ENCODE results near the gene MBNL3.
"Not testable (repeated sequence)": the region's sequence is repeated elsewhere in the genome, so short reads cannot be mapped to it uniquely, and the experiment has no call there.

The MBNL3 gene

GRCh38 chrX:132468454-132468853, 20.4 kb downstream of the MBNL3 start:
- Histone ChIP-seq H3K4me1 (ENCODE audit: insufficient read depth, low read length) (peaks cover 6% of the 10 kb centered on the region), H3K27me3 (ENCODE audit: insufficient read depth, low read length) (no peaks in the 10 kb centered on the region), H3K4me3 (ENCODE audit: low read length) (no peak overlapping the region), H3K36me3 (ENCODE audit: insufficient read depth, low read length) (no peaks in the 10 kb centered on the region), H3K9me3 (ENCODE audit: low read length) (no peaks in the 10 kb centered on the region), H2AFZ (ENCODE audit: low read depth, low read length) (no peak overlapping the region)

- H3K27me3 ChIP-seq (ENCODE audit: insufficient read depth, low read length), result no peaks in the 10 kb centered on the region
- H3K4me1 ChIP-seq (ENCODE audit: insufficient read depth, low read length), result peaks cover 6% of the 10 kb centered on the region
- H3K4me3 ChIP-seq (ENCODE audit: low read length), result no peak overlapping the region
- no peaks in the 10 kb centered on the region for H3K36me3 ChIP-seq (ENCODE audit: insufficient read depth, low read length)
- H2AFZ ChIP-seq (ENCODE audit: low read depth, low read length), result no peak overlapping the region
- H3K9me3 ChIP-seq (ENCODE audit: low read length), result no peaks in the 10 kb centered on the region
Observed at GRCh38 chrX:132467989-132468388, 20.8 kb downstream of the MBNL3 start.

GRCh38 chrX:132467026-132467425, 21.8 kb downstream of the MBNL3 start:
- Histone ChIP-seq H3K4me3 (ENCODE audit: low read length) (no peak overlapping the region), H3K9me3 (ENCODE audit: low read length) (no peaks in the 10 kb centered on the region), H3K27me3 (ENCODE audit: insufficient read depth, low read length) (no peaks in the 10 kb centered on the region), H2AFZ (ENCODE audit: low read depth, low read length) (no peak overlapping the region), H3K4me1 (ENCODE audit: insufficient read depth, low read length) (peaks cover under 1% of the 10 kb centered on the region), H3K36me3 (ENCODE audit: insufficient read depth, low read length) (no peaks in the 10 kb centered on the region)

- no peaks in the 10 kb centered on the region for H3K36me3 ChIP-seq (ENCODE audit: insufficient read depth, low read length)
- H3K4me1 ChIP-seq (ENCODE audit: insufficient read depth, low read length), result no peaks in the 10 kb centered on the region
- H3K9me3 ChIP-seq (ENCODE audit: low read length), result no peaks in the 10 kb centered on the region
- no peaks in the 10 kb centered on the region for H3K27me3 ChIP-seq (ENCODE audit: insufficient read depth, low read length)
- H3K4me3 ChIP-seq (ENCODE audit: low read length), result no peak overlapping the region
- no peak overlapping the region for H2AFZ ChIP-seq (ENCODE audit: low read depth, low read length)
Observed at GRCh38 chrX:132463411-132463810, 25.4 kb downstream of the MBNL3 start.

- Histone ChIP-seq H3K27me3 (ENCODE audit: insufficient read depth, low read length) (no peaks in the 10 kb centered on the region), H2AFZ (ENCODE audit: low read depth, low read length) (no peak overlapping the region), H3K4me1 (ENCODE audit: insufficient read depth, low read length) (no peaks in the 10 kb centered on the region), H3K9me3 (ENCODE audit: low read length) (no peaks in the 10 kb centered on the region), H3K36me3 (ENCODE audit: insufficient read depth, low read length) (no peaks in the 10 kb centered on the region), H3K4me3 (ENCODE audit: low read length) (no peak overlapping the region)
Observed at GRCh38 chrX:132461886-132462285, 27.0 kb downstream of the MBNL3 start.

- H3K4me3 ChIP-seq (ENCODE audit: low read length), result no peak overlapping the region
- no peaks in the 10 kb centered on the region for H3K27me3 ChIP-seq (ENCODE audit: insufficient read depth, low read length)
- H3K9me3 ChIP-seq (ENCODE audit: low read length), result no peaks in the 10 kb centered on the region
- no peaks in the 10 kb centered on the region for H3K36me3 ChIP-seq (ENCODE audit: insufficient read depth, low read length)
- no peak overlapping the region for H2AFZ ChIP-seq (ENCODE audit: low read depth, low read length)
- H3K4me1 ChIP-seq (ENCODE audit: insufficient read depth, low read length), result no peaks in the 10 kb centered on the region
Observed at GRCh38 chrX:132452911-132453550, 35.8 kb downstream of the MBNL3 start.

GRCh38 chrX:132445909-132446308, 42.9 kb downstream of the MBNL3 start:
- H3K36me3 ChIP-seq (ENCODE audit: insufficient read depth, low read length); H3K9me3 ChIP-seq (ENCODE audit: low read length); H3K4me3 ChIP-seq (ENCODE audit: low read length); H2AFZ ChIP-seq (ENCODE audit: low read depth, low read length); H3K27me3 ChIP-seq (ENCODE audit: insufficient read depth, low read length); H3K4me1 ChIP-seq (ENCODE audit: insufficient read depth, low read length): not testable (repeated sequence)

- H3K27me3 ChIP-seq (ENCODE audit: insufficient read depth, low read length), result no peaks in the 10 kb centered on the region
- H3K9me3 ChIP-seq (ENCODE audit: low read length), result no peaks in the 10 kb centered on the region
- no peaks in the 10 kb centered on the region for H3K36me3 ChIP-seq (ENCODE audit: insufficient read depth, low read length)
- no peaks in the 10 kb centered on the region for H3K4me1 ChIP-seq (ENCODE audit: insufficient read depth, low read length)
- H2AFZ ChIP-seq (ENCODE audit: low read depth, low read length), result no peak overlapping the region
- no peak overlapping the region for H3K4me3 ChIP-seq (ENCODE audit: low read length)
Observed at GRCh38 chrX:132444936-132445335, 43.9 kb downstream of the MBNL3 start.

- H3K4me1 ChIP-seq (ENCODE audit: insufficient read depth, low read length), result no peaks in the 10 kb centered on the region
Observed at GRCh38 chrX:132443196-132444135, 45.4 kb downstream of the MBNL3 start.

GRCh38 chrX:132442691-132443090, 46.1 kb downstream of the MBNL3 start:
- Histone ChIP-seq H2AFZ (ENCODE audit: low read depth, low read length) (no peak overlapping the region), H3K9me3 (ENCODE audit: low read length) (no peaks in the 10 kb centered on the region), H3K4me1 (ENCODE audit: insufficient read depth, low read length) (no peaks in the 10 kb centered on the region), H3K27me3 (ENCODE audit: insufficient read depth, low read length) (no peaks in the 10 kb centered on the region), H3K4me3 (ENCODE audit: low read length) (no peak overlapping the region), H3K36me3 (ENCODE audit: insufficient read depth, low read length) (no peaks in the 10 kb centered on the region)

More at GRCh38 chrX:132443196-132444135, 45.4 kb downstream of the MBNL3 start:
- H2AFZ ChIP-seq (ENCODE audit: low read depth, low read length), result no peak overlapping the region
- no peak overlapping the region for H3K4me3 ChIP-seq (ENCODE audit: low read length)
- no peaks in the 10 kb centered on the region for H3K9me3 ChIP-seq (ENCODE audit: low read length)
- H3K27me3 ChIP-seq (ENCODE audit: insufficient read depth, low read length), result no peaks in the 10 kb centered on the region
- H3K36me3 ChIP-seq (ENCODE audit: insufficient read depth, low read length), result no peaks in the 10 kb centered on the region

GRCh38 chrX:132435222-132435621, 53.6 kb downstream of the MBNL3 start:
- H3K4me1 ChIP-seq (ENCODE audit: insufficient read depth, low read length), result peaks cover 3% of the 10 kb centered on the region
- H3K36me3 ChIP-seq (ENCODE audit: insufficient read depth, low read length), result no peaks in the 10 kb centered on the region
- H3K9me3 ChIP-seq (ENCODE audit: low read length), result no peaks in the 10 kb centered on the region
- no peak overlapping the region for H3K4me3 ChIP-seq (ENCODE audit: low read length)
- no peaks in the 10 kb centered on the region for H3K27me3 ChIP-seq (ENCODE audit: insufficient read depth, low read length)
- no peak overlapping the region for H2AFZ ChIP-seq (ENCODE audit: low read depth, low read length)

GRCh38 chrX:132433551-132433950, 55.3 kb downstream of the MBNL3 start:
- no peak overlapping the region for H2AFZ ChIP-seq (ENCODE audit: low read depth, low read length)
- H3K36me3 ChIP-seq (ENCODE audit: insufficient read depth, low read length), result no peaks in the 10 kb centered on the region
- H3K9me3 ChIP-seq (ENCODE audit: low read length), result no peaks in the 10 kb centered on the region
- H3K27me3 ChIP-seq (ENCODE audit: insufficient read depth, low read length), result no peaks in the 10 kb centered on the region
- peaks cover 3% of the 10 kb centered on the region for H3K4me1 ChIP-seq (ENCODE audit: insufficient read depth, low read length)
- no peak overlapping the region for H3K4me3 ChIP-seq (ENCODE audit: low read length)

GRCh38 chrX:132433001-132433400, 55.8 kb downstream of the MBNL3 start:
- Histone ChIP-seq H2AFZ (ENCODE audit: low read depth, low read length) (no peak overlapping the region), H3K4me3 (ENCODE audit: low read length) (no peak overlapping the region), H3K4me1 (ENCODE audit: insufficient read depth, low read length) (peaks cover 3% of the 10 kb centered on the region), H3K36me3 (ENCODE audit: insufficient read depth, low read length) (no peaks in the 10 kb centered on the region), H3K27me3 (ENCODE audit: insufficient read depth, low read length) (no peaks in the 10 kb centered on the region), H3K9me3 (ENCODE audit: low read length) (no peaks in the 10 kb centered on the region)
